Spleen (tissue), 7 donors: ENCODE data around the gene GADD45GIP1.

Experiments used
- POLR2A ChIP-seq, 3 donors: fragments of 450-650 bp; IDR thresholded peaks; one replicate each; pipeline ENCODE4 v1.5.1; 2017; ENCODE audit warnings: antibody characterized with exemption in 3 of 3, mild to moderate bottlenecking in 1 of 3
- TF ChIP-seq, protein P1 (sequence below), 11 experiments: fragments of 200-600 bp in 7 of 11; fragments of 450-650 bp in 4 of 11; sonication (generic) in 4 of 11; IDR thresholded peaks in 8 of 11; conservative IDR thresholded peaks in 3 of 11; 1 replicate in 7 of 11; 2 replicates in 4 of 11; pipeline versions ENCODE4 v1.4.0 to v1.8.0; 2016 to 2021; ENCODE audit warnings: antibody characterized with exemption in 11 of 11, inconsistent platforms in 4 of 11, mild to moderate bottlenecking in 1 of 11
- donor health status: DM: no; HTN: no; CAD: no; lungs with moderate emphysema.
- donor health status: DM: no; HTN: no; CAD: no.
- donor health status: DM: no; HTN: no; CAD: no.

GRCh38 chr19:12938779-12939601 lies 18.0 kb downstream of the GADD45GIP1 start:
- TF ChIP-seq, protein P1, sequence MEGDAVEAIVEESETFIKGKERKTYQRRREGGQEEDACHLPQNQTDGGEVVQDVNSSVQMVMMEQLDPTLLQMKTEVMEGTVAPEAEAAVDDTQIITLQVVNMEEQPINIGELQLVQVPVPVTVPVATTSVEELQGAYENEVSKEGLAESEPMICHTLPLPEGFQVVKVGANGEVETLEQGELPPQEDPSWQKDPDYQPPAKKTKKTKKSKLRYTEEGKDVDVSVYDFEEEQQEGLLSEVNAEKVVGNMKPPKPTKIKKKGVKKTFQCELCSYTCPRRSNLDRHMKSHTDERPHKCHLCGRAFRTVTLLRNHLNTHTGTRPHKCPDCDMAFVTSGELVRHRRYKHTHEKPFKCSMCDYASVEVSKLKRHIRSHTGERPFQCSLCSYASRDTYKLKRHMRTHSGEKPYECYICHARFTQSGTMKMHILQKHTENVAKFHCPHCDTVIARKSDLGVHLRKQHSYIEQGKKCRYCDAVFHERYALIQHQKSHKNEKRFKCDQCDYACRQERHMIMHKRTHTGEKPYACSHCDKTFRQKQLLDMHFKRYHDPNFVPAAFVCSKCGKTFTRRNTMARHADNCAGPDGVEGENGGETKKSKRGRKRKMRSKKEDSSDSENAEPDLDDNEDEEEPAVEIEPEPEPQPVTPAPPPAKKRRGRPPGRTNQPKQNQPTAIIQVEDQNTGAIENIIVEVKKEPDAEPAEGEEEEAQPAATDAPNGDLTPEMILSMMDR (IDR thresholded peaks at IDR 0.05 in 8 of 11, conservative IDR thresholded peaks at IDR 0.05 in 3 of 11) = peak in 3 of 11 experiments; percentile 0 to 29 (median 15)
- TF ChIP-seq POLR2A (IDR thresholded peaks at IDR 0.05) = no peak
